H9 (cell line): ENCODE results near the gene R3HDM2. TPM values are rescaled to one million over a fixed set of nuclear protein-coding genes. Genes with fewer than 3 reads are reported as not detected.

Experiments
- DNase-seq: peaks from one replicate; pipeline ENCODE4 v3.0.0-alpha.2; 2017
- H2AFZ ChIP-seq: one replicate; pipeline ENCODE4 v1.6.1; 2013; ENCODE audit warnings: mild to moderate bottlenecking, low read length, control low read depth, moderate library complexity
- H2AK5ac ChIP-seq: 2 replicates; pipeline ENCODE4 v1.6.1; 2013; ENCODE audit warnings: low read length, control low read depth, mixed read lengths; ENCODE audit not compliant: insufficient read length
- H2BK120ac ChIP-seq: one replicate; pipeline ENCODE4 v1.6.1; 2013; ENCODE audit warnings: low read depth, mild to moderate bottlenecking, low read length, control low read depth, inconsistent platforms; ENCODE audit not compliant: poor library complexity, severe bottlenecking
- H2BK12ac ChIP-seq: 2 replicates; pipeline ENCODE4 v1.6.1; 2013; ENCODE audit warnings: low read length, control low read depth, mixed read lengths, low read depth; ENCODE audit not compliant: insufficient read length
- H2BK15ac ChIP-seq: 2 replicates; pipeline ENCODE4 v1.6.1; 2013; ENCODE audit warnings: low read depth, low read length, control low read depth
- H2BK20ac ChIP-seq: one replicate; pipeline ENCODE4 v1.6.1; 2013; ENCODE audit warnings: low read depth, mild to moderate bottlenecking, low read length, control low read depth, inconsistent platforms; ENCODE audit not compliant: poor library complexity, severe bottlenecking
- H2BK5ac ChIP-seq: 2 replicates; pipeline ENCODE4 v1.6.1; 2013; ENCODE audit warnings: low read length, control low read depth, mixed read lengths; ENCODE audit not compliant: insufficient read length
- H3K14ac ChIP-seq: 2 replicates; pipeline ENCODE4 v1.6.1; 2013; ENCODE audit warnings: low read length, control low read depth; ENCODE audit not compliant: insufficient read depth
- H3K18ac ChIP-seq: 2 replicates; pipeline ENCODE4 v1.6.1; 2013; ENCODE audit warnings: low read depth, mild to moderate bottlenecking, mixed read lengths, low read length, control low read depth; ENCODE audit not compliant: insufficient read length
- H3K23ac ChIP-seq: 2 replicates; pipeline ENCODE4 v1.6.1; 2013; ENCODE audit warnings: low read length, control low read depth, mixed read lengths, low read depth; ENCODE audit not compliant: insufficient read length
- H3K23me2 ChIP-seq: 2 replicates; pipeline ENCODE4 v1.6.1; 2013; ENCODE audit warnings: low read depth, mild to moderate bottlenecking, mixed read lengths, low read length, control low read depth; ENCODE audit not compliant: insufficient read length, poor library complexity, severe bottlenecking
- H3K27ac ChIP-seq: 2 replicates; pipeline ENCODE4 v1.5.1; 2013; ENCODE audit warnings: low read length, control low read depth, mixed read lengths, low read depth; ENCODE audit not compliant: insufficient read length
- H3K27me3 ChIP-seq: 2 replicates; pipeline ENCODE4 v1.6.1; 2013; ENCODE audit warnings: low read length, control low read depth, inconsistent platforms; ENCODE audit not compliant: insufficient read depth
- H3K4ac ChIP-seq: 2 replicates; pipeline ENCODE4 v1.6.1; 2013; ENCODE audit warnings: low read depth, mild to moderate bottlenecking, control low read depth, inconsistent platforms, low read length, moderate library complexity
- H3K4me1 ChIP-seq: 2 replicates; pipeline ENCODE4 v1.6.1; 2013; ENCODE audit warnings: low read length, control low read depth, inconsistent platforms; ENCODE audit not compliant: insufficient read depth
- H3K4me2 ChIP-seq: 2 replicates; pipeline ENCODE4 v1.6.1; 2013; ENCODE audit warnings: low read length, control low read depth, mixed read lengths; ENCODE audit not compliant: insufficient read length, insufficient read depth
- H3K56ac ChIP-seq: 2 replicates; pipeline ENCODE4 v1.6.1; 2013; ENCODE audit warnings: low read depth, mild to moderate bottlenecking, mixed read lengths, low read length, control low read depth; ENCODE audit not compliant: insufficient read length
- H3K79me1 ChIP-seq: 2 replicates; pipeline ENCODE4 v1.6.1; 2013; ENCODE audit warnings: low read depth, mild to moderate bottlenecking, moderate library complexity, low read length, control low read depth, inconsistent platforms; ENCODE audit not compliant: insufficient read depth, poor library complexity, severe bottlenecking
- H3K79me2 ChIP-seq: 2 replicates; pipeline ENCODE4 v1.6.1; 2013; ENCODE audit warnings: low read length, control low read depth, inconsistent platforms; ENCODE audit not compliant: insufficient read depth
- H3K9ac ChIP-seq: 2 replicates; pipeline ENCODE4 v1.6.1; 2013; ENCODE audit warnings: low read length, control low read depth, mixed read lengths; ENCODE audit not compliant: insufficient read length; ENCODE audit errors: extremely low read depth
- H3K9me3 ChIP-seq: one replicate; pipeline ENCODE4 v1.6.1; 2013; ENCODE audit warnings: low read depth, low read length, inconsistent platforms; ENCODE audit not compliant: control insufficient read depth
- H3T11ph ChIP-seq: one replicate; pipeline ENCODE4 v1.6.1; 2013; ENCODE audit warnings: mild to moderate bottlenecking, low read length, control low read depth, inconsistent platforms
- H4K20me1 ChIP-seq: one replicate; pipeline ENCODE4 v1.6.1; 2013; ENCODE audit not compliant: control insufficient read depth, insufficient read length, insufficient read depth
- H4K5ac ChIP-seq: 2 replicates; pipeline ENCODE4 v1.6.1; 2013; ENCODE audit warnings: low read depth, mild to moderate bottlenecking, mixed read lengths, low read length, control low read depth; ENCODE audit not compliant: insufficient read length
- H4K8ac ChIP-seq: replicated peaks from 2 replicates; pipeline ENCODE4 v1.6.1; 2013; ENCODE audit warnings: low read length, control low read depth, mixed read lengths, low read depth; ENCODE audit not compliant: insufficient read length
- H4K91ac ChIP-seq: 2 replicates; pipeline ENCODE4 v1.6.1; 2013; ENCODE audit warnings: low read depth, mild to moderate bottlenecking, moderate library complexity, mixed read lengths, low read length, control low read depth; ENCODE audit not compliant: insufficient read length
- H3K27ac Mint-ChIP-seq, 3 experiments: 2 replicates in 2 of 3; 3 replicates in 1 of 3; pipeline ENCODE4 v1.8.0; 2020 to 2021; ENCODE audit warnings: mixed read lengths in 3 of 3, mild to moderate bottlenecking in 1 of 3, moderate library complexity in 1 of 3
- H3K27me3 Mint-ChIP-seq: 2 replicates; pipeline ENCODE4 v1.8.0; 2021; ENCODE audit warnings: low read depth, mild to moderate bottlenecking, moderate library complexity, mixed read lengths
- H3K36me3 Mint-ChIP-seq, 3 experiments: 2 replicates in 2 of 3; 3 replicates in 1 of 3; pipeline ENCODE4 v1.8.0; 2020 to 2021; ENCODE audit warnings: low read depth in 3 of 3, mixed read lengths in 3 of 3; ENCODE audit not compliant: insufficient read depth in 1 of 3
- H3K4me1 Mint-ChIP-seq, 2 experiments: 2 replicates each; pipeline ENCODE4 v1.8.0; 2020; ENCODE audit warnings: mixed read lengths in 2 of 2
- H3K4me3 Mint-ChIP-seq, 2 experiments: 2 replicates in 1 of 2; 3 replicates in 1 of 2; pipeline ENCODE4 v1.8.0; 2020 to 2021; ENCODE audit warnings: mild to moderate bottlenecking in 2 of 2, mixed read lengths in 2 of 2, moderate library complexity in 1 of 2
- H3K9me3 Mint-ChIP-seq, 2 experiments: 2 replicates in 1 of 2; 3 replicates in 1 of 2; pipeline ENCODE4 v1.8.0; 2020; ENCODE audit warnings: mild to moderate bottlenecking in 2 of 2, mixed read lengths in 2 of 2, moderate library complexity in 1 of 2
- CTCF ChIP-seq: fragments of 200-600 bp; sonication (generic); conservative IDR thresholded peaks from 3 replicates; pipeline ENCODE4 v1.8.0; 2021; ENCODE audit warnings: antibody characterized with exemption, mild to moderate bottlenecking
- WGBS: extraction: QIAGEN DNeasy Blood & Tissue Kit; methylation state at CpG from one replicate; pipeline ENCODE4 v1.1.7; 2013; ENCODE audit warnings: missing lambda C conversion rate, low lambda C conversion rate, mixed read lengths; ENCODE audit not compliant: insufficient read length; ENCODE audit errors: extremely low coverage; 5-methylcytosine and 5-hydroxymethylcytosine counted together
- total RNA-seq: library from RNA; stranded (reverse); gene quantifications from 2 replicates; pipeline ENCODE4 v1.2.1, GENCODE V29; 2021

R3HDM2 gene
- total RNA-seq, 1 experiment from 2014 or later, result 43.9 TPM

GRCh38 chr12:57433370-57433769 is 2.5 kb upstream of the R3HDM2 start:
- no peaks in the 10 kb centered on the region for H3K9me3 ChIP-seq
- H3K4me3 Mint-ChIP-seq, result no peak overlapping the region
- no peaks in the 10 kb centered on the region; the same call in 1 of the 2 replicates for H3K27me3 Mint-ChIP-seq
- H3K27ac ChIP-seq, result no peak overlapping the region
- H4K8ac ChIP-seq, result no peak overlapping the region
- no peak overlapping the region for H4K5ac ChIP-seq
- H3K14ac ChIP-seq, result no peak overlapping the region
- H2AFZ ChIP-seq, result no peak overlapping the region
- H3K56ac ChIP-seq, result no peak overlapping the region
- H3K79me2 ChIP-seq, result no peaks in the 10 kb centered on the region
- no peaks in the 10 kb centered on the region for H3K27me3 ChIP-seq
- peaks cover 8% of the 10 kb centered on the region for H3K23me2 ChIP-seq
- H2BK20ac ChIP-seq, result no peak overlapping the region
- TF ChIP-seq CTCF, result no peak
- no peaks in the 10 kb centered on the region; a peak in 1 of 5 replicates for H3K9me3 Mint-ChIP-seq
- no peak overlapping the region for H3T11ph ChIP-seq
- H3K4me1 ChIP-seq, result no peaks in the 10 kb centered on the region
- H3K9ac ChIP-seq, result no peak overlapping the region
- no peak overlapping the region for H4K91ac ChIP-seq
- WGBS, result no CpG with 5 or more reads among the region's 3 CpGs
- H4K20me1 ChIP-seq, result no peaks in the 10 kb centered on the region
- no peak overlapping the region for H3K4ac ChIP-seq
- no peak overlapping the region for H2BK5ac ChIP-seq
- H3K18ac ChIP-seq, result no peak overlapping the region
- no peak overlapping the region for H3K4me2 ChIP-seq
- H2BK15ac ChIP-seq, result no peak overlapping the region
- no peak overlapping the region for H2AK5ac ChIP-seq
- no peak overlapping the region for H3K27ac Mint-ChIP-seq
- no peak overlapping the region for H3K23ac ChIP-seq
- no peak for DNase-seq
- H3K36me3 Mint-ChIP-seq, result no peaks in the 10 kb centered on the region; a peak in 1 of 7 replicates
- no peaks in the 10 kb centered on the region for H3K79me1 ChIP-seq
- no peak overlapping the region for H2BK12ac ChIP-seq
- peaks cover 20 to 32% of the 10 kb centered on the region in 2 experiments for H3K4me1 Mint-ChIP-seq
- no peak overlapping the region for H2BK120ac ChIP-seq
